Panc1 (cell line): Measurements from ENCODE around the gene USP48. TPM values are rescaled to one million over a fixed set of nuclear protein-coding genes. Genes with fewer than 3 reads are reported as not detected.
A peak's percentile ranks its signal among the peaks of the same experiment; 100 is the strongest.

Source experiments
- ATAC-seq: fragments of 200-7000 bp; cut with Tn5 transposase; 2 replicates; pipeline ENCODE4 v1.9.1; 2020; ENCODE audit warnings: mild to moderate bottlenecking, moderate library complexity
- BruUV-seq: library from RNA; stranded (reverse); fragments of 400-500 nt; replicated peaks from 2 replicates; lab custom pipeline; 2021; lab: Mats Ljungman, UMichigan
- CTCF ChIA-PET: fragments of 300-600 bp; sonication (Branson Sonifier 250); formaldehyde crosslinking; loops from one replicate; lab custom pipeline; 2022; ENCODE audit warnings: antibody characterized with exemption; lab: Charles Lee
- POLR2A ChIA-PET: fragments of 300-600 bp; sonication (Branson Sonifier 250); formaldehyde crosslinking; loops from one replicate; lab custom pipeline; 2022; ENCODE audit warnings: antibody characterized with exemption; lab: Charles Lee
- DNase-seq: peaks from one replicate; pipeline ENCODE4 v3.0.0-alpha.2; 2010; ENCODE audit warnings: low read depth, low spot score
- H3K27ac ChIP-seq: 2 replicates; pipeline ENCODE4 v1.5.1; 2011; ENCODE audit warnings: mild to moderate bottlenecking, low read length, inconsistent platforms
- H3K27me3 ChIP-seq: fragments of 200-500 bp; sonication (Bioruptor generic); 2 replicates; pipeline ENCODE4 v1.6.0; 2014; ENCODE audit warnings: low read length, inconsistent platforms; ENCODE audit not compliant: control insufficient read depth, insufficient read depth
- H3K36me3 ChIP-seq: fragments of 200-500 bp; sonication (Bioruptor generic); 2 replicates; pipeline ENCODE4 v1.5.1; 2014; ENCODE audit warnings: inconsistent platforms, mild to moderate bottlenecking, low read length, moderate library complexity; ENCODE audit not compliant: control insufficient read depth, insufficient read depth
- H3K4me1 ChIP-seq: 2 replicates; pipeline ENCODE4 v1.5.1; 2011; ENCODE audit warnings: inconsistent platforms, mild to moderate bottlenecking, low read length, moderate library complexity; ENCODE audit not compliant: control insufficient read depth, insufficient read depth
- H3K4me3 ChIP-seq, 2 experiments: 2 replicates each; pipeline ENCODE4 v1.5.1; 2011 to 2012; ENCODE audit warnings: low read depth in 2 of 2, low read length in 2 of 2, mild to moderate bottlenecking in 2 of 2, inconsistent platforms in 1 of 2, moderate library complexity in 1 of 2
- H3K9me3 ChIP-seq: fragments of 200-500 bp; sonication (Bioruptor generic); 2 replicates; pipeline ENCODE4 v1.5.1; 2014; ENCODE audit warnings: low read depth, mild to moderate bottlenecking, inconsistent platforms, low read length, moderate library complexity; ENCODE audit not compliant: control insufficient read depth, insufficient read depth
- POLR2AphosphoS5 ChIP-seq: IDR thresholded peaks from 2 replicates; pipeline ENCODE4 v1.6.1; 2012; ENCODE audit warnings: mild to moderate bottlenecking, low read depth, low read length, moderate library complexity
- SIN3A ChIP-seq: IDR thresholded peaks from 2 replicates; pipeline ENCODE4 v1.6.1; 2012; ENCODE audit warnings: low read depth, mild to moderate bottlenecking, low read length, moderate library complexity, borderline replicate concordance; ENCODE audit not compliant: insufficient read depth
- TCF7L2 ChIP-seq: IDR thresholded peaks from 2 replicates; pipeline ENCODE4 v1.6.1; 2011; ENCODE audit warnings: mild to moderate bottlenecking, low read depth, low read length, inconsistent platforms
- in situ Hi-C: cut with HindIII; loops from 2 replicates; pipeline ENCODE4 v1.10.0; 2016; ENCODE audit warnings: low sequenced_read_pairs, low pct_unique_long_range_greater_than_20kb
- intact Hi-C: fragments of 100-400 bp; cut with micrococcal nuclease; formaldehyde crosslinking; loops from one replicate; pipeline ENCODE4 v1.10.0; 2022; ENCODE audit not compliant: unreplicated experiment
- total RNA-seq: library from RNA; stranded (reverse); gene quantifications from one replicate; pipeline ENCODE4 v1.2.1, GENCODE V29; 2021; ENCODE audit not compliant: unreplicated experiment
- TF ChIP-seq, protein P1 (sequence below), 2 experiments: IDR thresholded peaks; 2 replicates each; pipeline ENCODE4 v1.6.1; 2011 to 2012; ENCODE audit warnings: low read depth in 2 of 2, control low read depth in 1 of 2, low read length in 1 of 2, mild to moderate bottlenecking in 1 of 2, moderate library complexity in 1 of 2; ENCODE audit not compliant: insufficient read depth in 1 of 2
- TF ChIP-seq, protein P2 (sequence below): fragments of 450-650 bp; IDR thresholded peaks from 2 replicates; pipeline ENCODE4 v1.5.1; 2017; ENCODE audit warnings: mild to moderate bottlenecking

Gene USP48
- total RNA-seq, 1 experiment from 2014 or later, result 71.6 TPM

DNA sequence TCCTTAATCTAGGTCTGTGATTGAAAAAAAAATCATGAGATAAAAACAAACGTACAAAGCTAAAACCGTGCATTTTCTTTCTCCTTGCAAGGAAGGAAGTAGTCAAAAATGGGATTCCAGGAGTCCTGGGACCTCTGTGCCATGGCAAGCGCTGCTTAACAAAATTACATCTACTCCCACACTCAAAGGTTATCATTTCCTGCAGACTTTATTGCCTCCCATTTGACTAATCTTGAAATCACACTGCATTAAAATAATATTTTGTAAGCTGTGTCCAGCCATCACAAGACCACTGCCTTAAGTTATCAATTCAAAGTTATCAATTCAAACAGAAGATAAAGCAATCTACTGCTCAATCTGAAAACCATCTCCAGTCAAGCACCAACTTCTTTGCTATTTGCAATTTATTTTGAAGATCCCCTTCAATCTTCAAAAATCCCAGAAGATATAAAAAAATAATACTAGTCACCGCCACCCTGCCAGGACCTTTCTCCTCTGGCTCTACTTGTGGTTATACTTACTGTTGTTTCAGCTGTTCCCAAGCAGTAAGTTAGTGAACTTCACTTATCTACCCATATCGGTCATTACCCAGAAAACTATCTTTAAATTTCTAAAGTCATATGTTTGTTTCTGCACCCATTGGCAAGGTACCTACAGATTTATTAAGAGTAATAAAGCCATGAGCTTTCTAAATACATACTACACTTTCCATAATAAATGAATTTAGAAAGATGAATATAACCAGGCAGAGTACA lies 75.7 kb downstream of the USP48 start:
- intact Hi-C loops, result no loop called here
- Histone ChIP-seq H3K4me1 (no peaks in the 10 kb centered on the region), H3K27me3 (no peaks in the 10 kb centered on the region), H3K36me3 (peaks cover 16% of the 10 kb centered on the region; the same call in 1 of the 2 replicates), H3K9me3 (no peaks in the 10 kb centered on the region), H3K27ac (no peak overlapping the region), H3K4me3 (no peak overlapping the region)
- ATAC-seq, result no peak
- ChIA-PET CTCF (no interaction called here), POLR2A (interaction anchor here (0.6 kb wide), 1 partner anchor 67 kb away, joined by 4 read pairs; no protein-coding TSS in a partner anchor)
- BruUV-seq, result no TSS peak
- in situ Hi-C loops, result no loop called here
- TF ChIP-seq SIN3A (no peak), TCF7L2 (no peak), POLR2AphosphoS5 (no peak)
- TF ChIP-seq, protein P1, sequence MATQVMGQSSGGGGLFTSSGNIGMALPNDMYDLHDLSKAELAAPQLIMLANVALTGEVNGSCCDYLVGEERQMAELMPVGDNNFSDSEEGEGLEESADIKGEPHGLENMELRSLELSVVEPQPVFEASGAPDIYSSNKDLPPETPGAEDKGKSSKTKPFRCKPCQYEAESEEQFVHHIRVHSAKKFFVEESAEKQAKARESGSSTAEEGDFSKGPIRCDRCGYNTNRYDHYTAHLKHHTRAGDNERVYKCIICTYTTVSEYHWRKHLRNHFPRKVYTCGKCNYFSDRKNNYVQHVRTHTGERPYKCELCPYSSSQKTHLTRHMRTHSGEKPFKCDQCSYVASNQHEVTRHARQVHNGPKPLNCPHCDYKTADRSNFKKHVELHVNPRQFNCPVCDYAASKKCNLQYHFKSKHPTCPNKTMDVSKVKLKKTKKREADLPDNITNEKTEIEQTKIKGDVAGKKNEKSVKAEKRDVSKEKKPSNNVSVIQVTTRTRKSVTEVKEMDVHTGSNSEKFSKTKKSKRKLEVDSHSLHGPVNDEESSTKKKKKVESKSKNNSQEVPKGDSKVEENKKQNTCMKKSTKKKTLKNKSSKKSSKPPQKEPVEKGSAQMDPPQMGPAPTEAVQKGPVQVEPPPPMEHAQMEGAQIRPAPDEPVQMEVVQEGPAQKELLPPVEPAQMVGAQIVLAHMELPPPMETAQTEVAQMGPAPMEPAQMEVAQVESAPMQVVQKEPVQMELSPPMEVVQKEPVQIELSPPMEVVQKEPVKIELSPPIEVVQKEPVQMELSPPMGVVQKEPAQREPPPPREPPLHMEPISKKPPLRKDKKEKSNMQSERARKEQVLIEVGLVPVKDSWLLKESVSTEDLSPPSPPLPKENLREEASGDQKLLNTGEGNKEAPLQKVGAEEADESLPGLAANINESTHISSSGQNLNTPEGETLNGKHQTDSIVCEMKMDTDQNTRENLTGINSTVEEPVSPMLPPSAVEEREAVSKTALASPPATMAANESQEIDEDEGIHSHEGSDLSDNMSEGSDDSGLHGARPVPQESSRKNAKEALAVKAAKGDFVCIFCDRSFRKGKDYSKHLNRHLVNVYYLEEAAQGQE (IDR thresholded peaks at IDR 0.05; ENCODE audit: insufficient read depth in 1 of 2, low read depth in 2 of 2, low read length in 1 of 2), result no peak
- TF ChIP-seq, protein P2, sequence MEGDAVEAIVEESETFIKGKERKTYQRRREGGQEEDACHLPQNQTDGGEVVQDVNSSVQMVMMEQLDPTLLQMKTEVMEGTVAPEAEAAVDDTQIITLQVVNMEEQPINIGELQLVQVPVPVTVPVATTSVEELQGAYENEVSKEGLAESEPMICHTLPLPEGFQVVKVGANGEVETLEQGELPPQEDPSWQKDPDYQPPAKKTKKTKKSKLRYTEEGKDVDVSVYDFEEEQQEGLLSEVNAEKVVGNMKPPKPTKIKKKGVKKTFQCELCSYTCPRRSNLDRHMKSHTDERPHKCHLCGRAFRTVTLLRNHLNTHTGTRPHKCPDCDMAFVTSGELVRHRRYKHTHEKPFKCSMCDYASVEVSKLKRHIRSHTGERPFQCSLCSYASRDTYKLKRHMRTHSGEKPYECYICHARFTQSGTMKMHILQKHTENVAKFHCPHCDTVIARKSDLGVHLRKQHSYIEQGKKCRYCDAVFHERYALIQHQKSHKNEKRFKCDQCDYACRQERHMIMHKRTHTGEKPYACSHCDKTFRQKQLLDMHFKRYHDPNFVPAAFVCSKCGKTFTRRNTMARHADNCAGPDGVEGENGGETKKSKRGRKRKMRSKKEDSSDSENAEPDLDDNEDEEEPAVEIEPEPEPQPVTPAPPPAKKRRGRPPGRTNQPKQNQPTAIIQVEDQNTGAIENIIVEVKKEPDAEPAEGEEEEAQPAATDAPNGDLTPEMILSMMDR, result no peak
- DNase-seq, result no peak

DNA sequence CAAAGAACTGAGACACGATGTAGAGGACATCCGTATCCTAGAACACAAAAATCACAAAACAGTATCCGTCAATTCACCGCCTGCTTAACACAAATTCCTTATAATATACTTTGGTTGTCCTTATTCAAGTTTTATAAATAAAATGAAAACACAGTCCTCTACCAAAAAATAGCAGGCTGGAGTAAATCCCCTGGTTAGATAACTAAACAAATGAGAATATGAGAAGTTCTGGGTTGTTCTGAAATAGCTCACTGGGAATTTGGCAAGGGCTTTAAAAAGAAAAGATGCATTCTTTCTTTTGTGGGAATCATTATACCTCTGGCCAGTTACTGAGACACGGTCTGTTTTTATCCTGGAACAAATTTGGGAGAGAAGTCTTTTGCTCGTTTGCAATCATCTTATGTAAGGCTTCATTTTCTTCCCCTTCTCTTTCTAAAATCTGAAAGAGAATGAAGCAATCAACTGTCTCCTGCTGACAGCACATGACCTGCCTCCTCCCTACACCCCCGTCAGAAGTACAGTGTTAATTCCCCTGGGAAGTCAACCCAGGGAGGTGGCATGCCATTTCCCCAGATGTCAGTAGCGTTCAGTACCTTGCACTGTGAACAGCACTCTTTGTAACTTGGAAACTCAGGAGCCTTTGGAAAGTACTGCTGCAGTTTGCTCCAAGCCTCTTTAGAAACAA lies 76.7 kb downstream of the USP48 start:
- H3K4me3 ChIP-seq, result no peak overlapping the region
- BruUV-seq, result no TSS peak
- no peaks in the 10 kb centered on the region for H3K4me1 ChIP-seq
- in situ Hi-C loops, result no loop called here
- H3K9me3 ChIP-seq, result no peaks in the 10 kb centered on the region
- ATAC-seq (no peak), DNase-seq (no peak)
- H3K27ac ChIP-seq, result no peak overlapping the region
- TF ChIP-seq SIN3A (no peak), TCF7L2 (no peak), POLR2AphosphoS5 (no peak)
- TF ChIP-seq, protein P2, result no peak
- TF ChIP-seq, protein P1 (IDR thresholded peaks at IDR 0.05; ENCODE audit: insufficient read depth in 1 of 2, low read depth in 2 of 2, low read length in 1 of 2), result 0 out of 4 replicates have a peak, but pooled peaks of 1 of the 2 experiments have one; percentile 40
- no peaks in the 10 kb centered on the region for H3K27me3 ChIP-seq
- ChIA-PET CTCF (no interaction called here), POLR2A (no interaction called here)
- intact Hi-C loops, result no loop called here
- H3K36me3 ChIP-seq, result peaks cover 16% of the 10 kb centered on the region; the same call in 1 of the 2 replicates
